Measurements from ENCODE around the gene ZNF384.

DNA sequence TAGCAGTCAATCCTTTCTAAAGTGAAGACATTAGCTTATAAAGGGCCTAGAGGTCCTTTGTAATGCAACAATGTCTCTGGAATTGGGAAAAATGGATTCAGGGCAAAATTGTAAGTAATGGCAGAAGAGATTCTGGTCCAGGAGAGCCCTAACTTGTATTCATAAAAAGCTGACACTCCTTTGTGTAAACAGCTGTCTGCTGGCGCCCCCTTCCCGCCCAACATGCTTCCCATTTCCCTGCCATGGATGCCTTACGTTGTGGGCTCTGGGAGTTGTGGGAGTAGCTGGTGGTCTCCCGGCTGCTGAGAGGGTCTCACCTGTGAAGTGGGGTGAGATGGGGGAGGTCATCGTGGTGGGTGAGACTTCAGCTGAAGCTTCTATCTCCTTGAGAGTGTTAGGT, 44.3 kb downstream of the ZNF384 start:
- TF ChIP-seq, protein P1, sequence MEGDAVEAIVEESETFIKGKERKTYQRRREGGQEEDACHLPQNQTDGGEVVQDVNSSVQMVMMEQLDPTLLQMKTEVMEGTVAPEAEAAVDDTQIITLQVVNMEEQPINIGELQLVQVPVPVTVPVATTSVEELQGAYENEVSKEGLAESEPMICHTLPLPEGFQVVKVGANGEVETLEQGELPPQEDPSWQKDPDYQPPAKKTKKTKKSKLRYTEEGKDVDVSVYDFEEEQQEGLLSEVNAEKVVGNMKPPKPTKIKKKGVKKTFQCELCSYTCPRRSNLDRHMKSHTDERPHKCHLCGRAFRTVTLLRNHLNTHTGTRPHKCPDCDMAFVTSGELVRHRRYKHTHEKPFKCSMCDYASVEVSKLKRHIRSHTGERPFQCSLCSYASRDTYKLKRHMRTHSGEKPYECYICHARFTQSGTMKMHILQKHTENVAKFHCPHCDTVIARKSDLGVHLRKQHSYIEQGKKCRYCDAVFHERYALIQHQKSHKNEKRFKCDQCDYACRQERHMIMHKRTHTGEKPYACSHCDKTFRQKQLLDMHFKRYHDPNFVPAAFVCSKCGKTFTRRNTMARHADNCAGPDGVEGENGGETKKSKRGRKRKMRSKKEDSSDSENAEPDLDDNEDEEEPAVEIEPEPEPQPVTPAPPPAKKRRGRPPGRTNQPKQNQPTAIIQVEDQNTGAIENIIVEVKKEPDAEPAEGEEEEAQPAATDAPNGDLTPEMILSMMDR (IDR thresholded peaks at IDR 0.05): no peak
- TF ChIP-seq POLR2A (IDR thresholded peaks at IDR 0.05): no peak
- no peak for TF ChIP-seq POLR2AphosphoS5 (IDR thresholded peaks at IDR 0.05)
- TF ChIP-seq EP300 (IDR thresholded peaks at IDR 0.05): no peak
